Suprapubic skin (tissue), 3 donors: Measurements from ENCODE around the gene TMEM143.

Source experiments
- CTCF ChIP-seq, 2 donors: fragments of 200-600 bp in 1 of 2; fragments of 450-650 bp in 1 of 2; sonication (generic) in 1 of 2; IDR thresholded peaks; one replicate each; pipeline ENCODE4 v1.5.1; 2016 to 2019; ENCODE audit warnings: antibody characterized with exemption in 2 of 2, mild to moderate bottlenecking in 1 of 2, moderate library complexity in 1 of 2
- POLR2AphosphoS5 ChIP-seq, 3 donors: sonication (generic); formaldehyde crosslinking; IDR thresholded peaks; one replicate each; pipeline ENCODE4 v1.6.1; 2017; ENCODE audit warnings: antibody characterized with exemption in 3 of 3

GRCh38 chr19:48355365-48355954, 8.3 kb downstream of the TMEM143 start:
- no peak for TF ChIP-seq CTCF (IDR thresholded peaks at IDR 0.05)
- TF ChIP-seq POLR2AphosphoS5 (IDR thresholded peaks at IDR 0.05), result no peak
